ENCODE data around the gene MTOR.

The MTOR gene

GRCh38 chr1:11071463-11072215 lies 190.7 kb downstream of the MTOR start:
- no peak for TF ChIP-seq CTCF (conservative IDR thresholded peaks at IDR 0.05; ENCODE audit: low read length)
- no peak overlapping the region for H3K4me3 ChIP-seq (ENCODE audit: low read length)
- no peak for DNase-seq (ENCODE audit: low read depth)

DNA sequence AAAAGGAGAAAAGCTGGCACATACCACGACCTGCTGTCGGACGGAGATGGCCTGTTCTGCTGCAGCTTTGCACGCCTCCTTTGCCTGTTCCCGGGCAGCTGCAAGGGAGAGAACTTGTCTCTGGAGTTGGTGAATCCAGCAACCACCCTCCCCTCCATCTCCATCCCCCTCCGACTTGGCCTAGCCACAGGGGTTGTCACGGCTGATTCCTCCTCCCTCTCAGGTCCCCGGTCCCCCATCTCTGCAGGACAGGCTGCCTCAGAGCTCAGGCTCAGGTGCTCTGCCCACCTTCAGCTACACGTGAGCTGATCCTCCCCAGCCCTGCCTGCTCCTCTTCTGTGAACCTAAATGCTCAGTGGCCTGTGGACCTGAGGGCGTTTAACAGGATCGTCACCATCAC lies 191.5 kb downstream of the MTOR start:
- TF ChIP-seq CTCF (conservative IDR thresholded peaks at IDR 0.05; ENCODE audit: low read length), result no peak
- DNase-seq (ENCODE audit: low read depth), result no peak
- H3K4me3 ChIP-seq (ENCODE audit: low read length), result no peak overlapping the region

GRCh38 chr1:11068600-11069473 lies 193.5 kb downstream of the MTOR start:
- no peak for DNase-seq (ENCODE audit: low read depth)
- no peak overlapping the region for H3K4me3 ChIP-seq (ENCODE audit: low read length)
- no peak for TF ChIP-seq CTCF (conservative IDR thresholded peaks at IDR 0.05; ENCODE audit: low read length)

DNA sequence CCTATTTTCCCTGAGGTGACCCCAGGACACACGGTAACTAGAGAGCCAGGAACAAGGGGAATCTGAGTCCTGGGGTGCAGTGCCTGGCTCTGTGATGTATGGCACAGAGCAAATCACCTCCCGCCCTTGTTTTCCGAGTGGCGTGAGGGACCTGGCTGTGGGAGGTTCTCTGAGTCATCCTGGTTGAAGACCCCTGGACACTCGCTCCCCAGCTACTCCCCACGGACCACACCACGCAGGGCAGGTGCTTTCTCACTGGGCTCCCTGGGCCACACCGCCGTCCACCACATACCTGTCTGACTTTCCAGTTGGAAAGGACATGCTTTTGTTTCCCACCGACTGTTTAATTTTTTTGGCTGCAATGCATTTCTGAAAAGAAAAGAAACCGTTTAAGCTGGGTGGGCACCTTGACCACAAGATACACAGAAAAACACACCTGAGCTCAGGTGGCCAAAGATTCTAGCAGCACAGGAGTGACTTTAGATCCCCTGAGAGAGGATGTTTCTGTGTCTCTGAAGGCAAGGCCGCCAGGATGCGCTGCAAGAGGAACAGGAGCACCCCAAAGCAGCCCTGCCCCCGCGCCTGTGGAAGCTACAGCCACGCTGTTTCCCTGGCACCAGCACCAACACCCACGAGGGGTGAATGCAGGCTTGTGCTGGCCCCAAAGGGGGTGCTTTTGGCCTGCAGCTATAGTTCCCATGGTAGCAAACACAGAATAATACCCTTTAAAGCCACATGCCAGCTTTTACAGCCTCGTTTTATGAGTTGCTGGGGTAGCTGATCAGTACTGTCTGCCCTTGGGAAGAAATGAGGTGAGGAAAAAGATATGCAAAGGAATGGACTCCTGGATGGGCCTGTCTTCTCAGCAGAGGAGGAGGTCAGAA lies 194.4 kb downstream of the MTOR start:
- no peak overlapping the region for H3K4me3 ChIP-seq (ENCODE audit: low read length)
- no peak for DNase-seq (ENCODE audit: low read depth)
- TF ChIP-seq CTCF (conservative IDR thresholded peaks at IDR 0.05; ENCODE audit: low read length), result no peak

DNA sequence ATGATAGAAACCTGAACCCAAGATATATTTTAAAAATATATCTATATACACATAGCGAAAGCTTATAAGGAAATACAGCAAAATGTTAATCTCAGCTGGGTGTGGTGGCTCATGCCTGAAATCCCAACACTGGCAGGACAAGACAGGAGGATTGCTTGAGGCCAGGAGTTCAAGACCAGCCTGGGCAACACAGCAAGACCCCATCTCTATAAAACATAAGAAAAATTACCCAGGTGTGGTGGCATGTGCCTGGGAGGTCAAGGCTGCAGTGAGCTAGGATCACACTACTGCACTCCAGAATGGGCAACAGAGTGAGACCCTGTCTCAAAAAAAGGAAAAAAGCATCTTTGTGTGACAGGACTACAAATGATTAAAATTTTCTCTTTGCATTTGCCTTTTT lies 196.6 kb downstream of the MTOR start:
- no peak for TF ChIP-seq CTCF (conservative IDR thresholded peaks at IDR 0.05; ENCODE audit: low read length)
- DNase-seq (ENCODE audit: low read depth), result no peak
- no peak overlapping the region for H3K4me3 ChIP-seq (ENCODE audit: low read length)

GRCh38 chr1:11064942-11065341 lies 197.4 kb downstream of the MTOR start:
- DNase-seq (ENCODE audit: low read depth), result no peak
- no peak overlapping the region for H3K4me3 ChIP-seq (ENCODE audit: low read length)
- TF ChIP-seq CTCF (conservative IDR thresholded peaks at IDR 0.05; ENCODE audit: low read length), result no peak
